ENCODE measurements around the gene MS4A15.

- TF ChIP-seq CTCF (IDR thresholded peaks at IDR 0.05) (no peak), POLR2A (IDR thresholded peaks at IDR 0.05) (no peak)
These were observed 42.0 kb downstream of the MS4A15 start for GRCh38 chr11:60798631-60799030.
